HG02588 (cell line): ENCODE data around the gene FBL.
A peak's percentile ranks its signal among the peaks of the same experiment; 100 is the strongest.

Experiments
- ATAC-seq: cut with Tn5 transposase; IDR thresholded peaks from one replicate; pipeline ENCODE4 v1.9.1; 2021; ENCODE audit warnings: mild to moderate bottlenecking, moderate library complexity; ENCODE audit not compliant: unreplicated experiment

FBL gene

DNA sequence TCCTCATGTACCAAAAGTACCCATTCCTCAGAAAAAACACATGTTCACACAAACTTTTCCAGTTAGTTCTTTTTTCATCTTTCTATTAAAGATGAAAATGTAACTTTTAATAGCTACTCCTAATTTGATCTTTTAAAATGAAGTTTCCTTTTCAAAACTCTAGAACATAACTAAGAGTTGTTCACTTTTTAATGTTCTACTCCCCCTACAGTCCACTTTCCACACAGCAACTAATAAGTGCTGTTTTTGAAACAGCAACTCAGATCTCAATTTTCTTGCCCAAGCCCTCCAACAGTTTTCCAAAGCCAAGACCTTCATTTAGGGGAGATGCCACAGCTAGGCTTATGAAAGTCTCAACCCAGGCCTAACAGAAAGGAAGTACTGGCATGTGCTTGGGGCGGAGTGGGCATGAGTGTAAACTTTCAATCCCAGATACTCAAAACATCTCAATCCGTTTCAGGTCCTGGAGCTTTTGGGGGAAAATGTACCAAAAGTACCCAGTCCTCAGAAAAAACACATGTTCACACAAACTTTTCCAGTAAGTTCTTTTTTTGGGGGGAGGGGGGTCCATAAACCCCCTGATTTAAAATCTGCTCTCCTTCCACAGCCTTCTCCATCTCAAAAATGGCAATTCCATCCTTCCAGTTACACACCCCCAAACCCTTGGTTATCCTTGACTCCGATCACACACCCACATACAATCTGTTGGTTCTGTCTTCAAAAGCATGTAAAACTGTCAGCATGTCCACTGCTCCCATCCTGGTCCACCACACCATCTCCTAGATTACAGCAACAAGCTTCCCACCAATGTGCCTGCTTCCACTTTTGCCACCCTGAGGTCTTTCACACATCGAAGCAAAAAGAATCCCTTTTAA, 2.0 kb downstream of the FBL start:
- no peak for ATAC-seq

- ATAC-seq = no peak
Observed at GRCh38 chr19:39842693-39843435, 3.3 kb downstream of the FBL start.

GRCh38 chr19:39841041-39841440, 5.1 kb downstream of the FBL start:
- ATAC-seq = no peak

GRCh38 chr19:39840492-39840891, 5.7 kb downstream of the FBL start:
- no peak for ATAC-seq

DNA sequence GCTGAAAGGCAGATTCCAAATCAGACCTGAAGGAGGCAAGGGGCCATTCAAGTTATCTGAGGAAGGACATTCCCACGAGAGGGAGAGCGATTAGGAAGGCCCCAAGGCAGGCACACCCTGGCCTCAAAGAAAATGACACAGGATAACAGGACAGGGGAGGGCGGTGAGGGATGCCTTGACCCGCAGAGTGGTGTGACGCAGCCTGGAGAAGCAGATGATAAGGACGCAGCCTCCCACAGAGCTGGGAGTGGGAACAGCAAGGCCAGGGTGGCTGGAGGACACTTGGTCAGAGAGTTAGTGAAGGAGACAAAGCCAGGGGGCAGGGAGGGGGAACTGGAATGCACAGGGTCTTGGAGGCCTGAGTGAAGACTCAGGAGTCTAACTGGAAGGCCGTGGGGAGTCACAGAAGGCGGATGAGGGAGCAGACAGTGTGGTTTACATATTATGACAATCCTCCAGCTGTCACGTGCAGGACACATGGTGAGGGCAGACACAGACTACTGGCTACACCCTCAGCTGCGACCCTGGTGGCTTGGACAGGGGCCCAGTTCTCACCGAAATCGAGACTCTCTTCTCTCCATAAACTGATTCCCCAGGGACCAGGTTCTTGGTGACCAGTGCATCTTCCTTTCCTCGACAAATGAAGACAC, 6.4 kb downstream of the FBL start:
- ATAC-seq = no peak

DNA sequence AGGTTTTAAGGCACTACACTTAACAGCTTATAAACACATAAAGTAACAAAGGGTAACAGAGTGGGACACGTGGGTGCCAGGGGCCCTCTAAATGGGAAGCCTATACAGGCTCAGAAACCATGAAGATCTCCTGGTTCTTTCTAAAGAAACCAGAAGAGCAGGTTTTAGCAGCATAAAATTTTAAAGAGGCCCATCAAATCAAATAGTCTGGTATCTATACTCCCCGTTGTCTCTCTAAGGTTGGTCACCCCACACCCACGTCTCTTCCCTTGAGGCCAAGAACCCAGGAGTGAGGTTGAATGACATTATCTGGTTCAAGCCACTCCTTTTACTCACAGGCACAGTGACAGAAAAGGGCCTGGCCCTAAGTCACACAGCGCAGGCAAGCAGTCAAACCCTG, 7.6 kb downstream of the FBL start:
- ATAC-seq = no peak

DNA sequence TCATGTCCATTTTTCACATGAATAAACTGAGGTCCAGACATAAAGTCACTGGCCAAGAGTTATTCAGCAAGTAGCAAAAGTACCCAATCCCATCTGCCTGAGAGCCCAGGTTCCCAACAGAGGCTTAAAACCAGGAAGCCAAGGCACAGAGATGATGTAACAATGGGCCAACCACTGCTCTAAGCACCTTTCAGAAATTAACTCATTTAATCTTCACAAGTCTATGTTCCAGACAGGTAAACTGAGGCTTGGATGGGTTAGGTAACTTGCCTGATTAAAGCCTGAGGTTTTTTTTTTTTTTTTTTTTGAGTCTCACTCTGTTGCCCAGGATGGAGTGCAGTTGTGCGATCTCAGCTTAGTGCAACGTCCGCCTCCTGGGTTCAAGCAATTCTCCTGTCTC, 8.2 kb downstream of the FBL start:
- ATAC-seq = no peak

- no peak for ATAC-seq
Observed at GRCh38 chr19:39834287-39834841, 11.8 kb downstream of the FBL start.

- ATAC-seq = peak; percentile 91
Observed at GRCh38 chr19:39833464-39834286, 12.5 kb downstream of the FBL start, which contains the start of gene DYRK1B. Gene DYRK1B, minus strand, starts transcription at chr19:39834162. Its CDS starts 2,295 bp downstream, at chr19:39831867.

- no peak for ATAC-seq
Observed at GRCh38 chr19:39833160-39833463, 13.1 kb downstream of the FBL start.

DNA sequence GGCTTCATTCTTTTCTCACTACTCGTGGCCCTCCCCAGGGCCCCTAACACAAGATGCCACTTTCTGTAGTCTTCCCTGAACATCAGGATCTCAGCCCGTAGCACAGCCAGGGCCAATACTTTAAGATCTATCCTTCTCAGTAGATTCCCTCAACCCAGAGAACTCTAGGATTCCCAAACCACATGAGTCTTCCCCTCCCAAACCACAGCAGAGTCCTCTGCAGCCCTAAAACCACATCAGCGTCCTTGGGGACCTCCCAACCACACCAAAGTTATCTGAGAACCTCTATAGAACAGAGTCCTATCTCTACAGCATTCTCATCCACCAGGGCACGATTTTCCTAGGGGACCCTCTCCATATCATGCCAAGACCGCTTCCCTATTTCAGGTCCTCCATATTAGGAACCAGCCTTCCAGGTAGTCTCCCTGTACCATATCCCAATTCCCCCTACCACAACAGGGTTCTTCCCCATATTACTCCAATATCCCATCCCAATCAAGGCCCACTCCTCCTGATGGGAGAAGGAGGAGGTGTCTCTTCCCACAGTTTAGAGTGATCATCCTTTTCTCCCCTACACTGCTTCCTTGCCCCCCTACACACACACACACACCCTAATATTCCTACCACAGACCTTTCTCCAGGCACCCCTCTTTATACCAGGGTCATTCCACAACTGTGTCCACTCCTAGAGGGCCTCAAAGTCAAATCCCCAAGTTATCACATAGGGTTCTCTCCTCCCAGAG, 13.7 kb downstream of the FBL start:
- ATAC-seq = no peak

- ATAC-seq = no peak
Observed at GRCh38 chr19:39831679-39832078, 14.5 kb downstream of the FBL start.

- ATAC-seq = no peak
Observed at GRCh38 chr19:39830847-39831246, 15.3 kb downstream of the FBL start.

DNA sequence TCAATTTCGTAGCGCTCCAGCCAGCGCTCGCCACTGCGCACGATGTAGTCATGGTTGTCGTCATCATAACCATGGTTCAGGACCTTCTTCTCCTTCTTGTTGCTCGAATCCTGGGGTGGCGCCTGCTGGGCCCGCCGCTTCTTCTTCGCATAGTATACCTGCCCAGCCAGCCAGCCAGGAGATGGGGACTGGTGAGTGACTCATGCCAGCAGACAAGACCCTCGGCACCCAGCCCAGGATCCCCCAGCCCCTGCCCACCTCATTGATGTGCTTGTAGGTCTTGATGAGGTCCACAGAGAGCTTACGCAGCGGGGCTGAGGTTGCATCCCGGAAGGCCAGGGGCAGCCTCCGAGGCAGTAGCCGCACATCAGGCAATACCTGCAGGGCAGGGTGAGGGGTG, 15.8 kb downstream of the FBL start:
- ATAC-seq = no peak

DNA sequence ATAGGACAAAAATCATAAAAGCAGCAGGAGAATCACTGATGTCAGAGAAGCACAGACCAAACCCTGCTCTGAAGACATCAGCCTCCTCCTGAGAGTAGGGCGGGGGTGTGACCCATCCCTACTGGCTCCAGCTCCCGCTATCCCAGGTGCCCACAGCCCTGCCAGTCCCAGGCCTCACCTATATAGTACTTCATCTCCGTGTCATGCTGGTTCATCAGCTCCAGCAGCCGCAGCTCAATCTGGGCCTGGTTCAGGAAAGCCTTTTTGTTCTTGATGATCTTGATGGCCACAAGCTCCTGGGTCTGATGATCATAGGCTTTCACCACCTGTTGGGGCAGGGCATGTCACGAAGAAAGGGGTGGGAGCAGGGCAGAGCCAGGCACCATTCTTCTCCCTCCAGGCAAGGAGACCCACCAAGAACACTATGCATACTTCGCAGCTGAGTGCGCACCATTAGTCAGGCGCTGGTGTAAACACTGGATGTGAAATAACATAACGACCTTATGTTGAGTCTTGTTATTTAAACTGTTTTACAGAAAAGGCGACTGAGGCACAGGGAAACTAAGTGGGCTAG, 16.4 kb downstream of the FBL start:
- ATAC-seq = no peak

GRCh38 chr19:39828654-39829032, 17.5 kb downstream of the FBL start:
- ATAC-seq = no peak

DNA sequence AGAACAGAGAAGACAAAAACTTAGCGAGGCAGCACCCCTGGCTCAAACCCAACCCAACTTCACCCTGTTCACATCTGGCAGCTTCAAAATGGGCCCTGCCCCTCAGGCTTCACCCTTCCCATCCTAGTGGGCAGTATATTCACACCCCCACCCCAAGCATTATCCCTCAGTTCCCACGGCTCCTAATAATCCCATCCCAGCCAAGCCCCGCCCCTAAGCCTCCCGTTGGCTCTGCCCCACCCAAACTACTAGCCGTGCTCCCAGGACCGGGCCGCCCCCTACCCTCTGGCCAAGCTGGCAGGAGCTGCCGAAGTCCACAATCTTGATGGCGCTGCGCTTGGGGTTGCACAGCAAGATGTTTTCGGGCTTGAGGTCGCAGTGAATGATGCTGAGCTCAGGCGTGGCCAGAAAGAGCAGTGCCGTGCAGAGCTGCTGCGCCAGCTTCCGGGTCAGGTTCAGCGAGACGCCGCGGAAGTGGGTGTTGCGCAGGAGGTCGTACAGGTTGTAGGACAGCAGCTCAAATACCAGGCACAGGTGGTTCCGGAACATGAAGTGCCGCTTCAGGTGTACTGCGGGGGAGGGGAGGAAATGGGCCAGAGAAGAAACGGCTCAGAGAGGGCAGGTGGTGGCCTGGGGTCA, 18.0 kb downstream of the FBL start:
- ATAC-seq = no peak

- ATAC-seq = no peak
Observed at GRCh38 chr19:39827216-39827615, 19.0 kb downstream of the FBL start.

GRCh38 chr19:39826311-39826945, 19.8 kb downstream of the FBL start:
- ATAC-seq = no peak
